ENCODE data around the gene CUX1.

DNA sequence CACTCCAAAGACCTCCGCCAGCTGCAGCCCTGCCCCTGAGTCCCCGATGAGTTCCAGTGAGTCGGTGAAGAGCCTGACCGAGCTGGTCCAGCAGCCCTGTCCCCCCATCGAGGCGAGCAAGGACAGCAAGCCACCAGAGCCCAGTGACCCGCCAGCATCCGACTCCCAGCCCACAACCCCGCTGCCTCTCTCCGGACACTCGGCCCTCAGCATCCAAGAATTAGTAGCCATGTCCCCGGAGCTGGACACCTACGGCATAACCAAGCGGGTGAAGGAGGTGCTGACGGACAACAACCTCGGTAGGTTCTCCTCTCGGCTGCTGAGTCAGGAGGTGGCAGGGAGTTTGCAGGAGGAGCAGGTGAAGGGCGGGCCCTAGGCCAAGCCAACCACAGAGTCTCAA lies 409.9 kb downstream of the CUX1 start:
- TF ChIP-seq, protein P1, sequence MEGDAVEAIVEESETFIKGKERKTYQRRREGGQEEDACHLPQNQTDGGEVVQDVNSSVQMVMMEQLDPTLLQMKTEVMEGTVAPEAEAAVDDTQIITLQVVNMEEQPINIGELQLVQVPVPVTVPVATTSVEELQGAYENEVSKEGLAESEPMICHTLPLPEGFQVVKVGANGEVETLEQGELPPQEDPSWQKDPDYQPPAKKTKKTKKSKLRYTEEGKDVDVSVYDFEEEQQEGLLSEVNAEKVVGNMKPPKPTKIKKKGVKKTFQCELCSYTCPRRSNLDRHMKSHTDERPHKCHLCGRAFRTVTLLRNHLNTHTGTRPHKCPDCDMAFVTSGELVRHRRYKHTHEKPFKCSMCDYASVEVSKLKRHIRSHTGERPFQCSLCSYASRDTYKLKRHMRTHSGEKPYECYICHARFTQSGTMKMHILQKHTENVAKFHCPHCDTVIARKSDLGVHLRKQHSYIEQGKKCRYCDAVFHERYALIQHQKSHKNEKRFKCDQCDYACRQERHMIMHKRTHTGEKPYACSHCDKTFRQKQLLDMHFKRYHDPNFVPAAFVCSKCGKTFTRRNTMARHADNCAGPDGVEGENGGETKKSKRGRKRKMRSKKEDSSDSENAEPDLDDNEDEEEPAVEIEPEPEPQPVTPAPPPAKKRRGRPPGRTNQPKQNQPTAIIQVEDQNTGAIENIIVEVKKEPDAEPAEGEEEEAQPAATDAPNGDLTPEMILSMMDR (IDR thresholded peaks at IDR 0.05) = no peak
- TF ChIP-seq EP300 (IDR thresholded peaks at IDR 0.05) = no peak

Data from suprapubic skin (tissue), 3 donors.